HepG2 (cell line): ENCODE data around the gene SIRT6. TPM values are rescaled to one million over a fixed set of nuclear protein-coding genes. Genes with fewer than 3 reads are reported as not detected.
A peak's percentile ranks its signal among the peaks of the same experiment; 100 is the strongest.

Experiments used
- ARHGAP35 ChIP-seq: sonication (generic); formaldehyde crosslinking; IDR thresholded peaks from 2 replicates; pipeline ENCODE4 v1.9.0; 2022; ENCODE audit warnings: mild to moderate bottlenecking, inconsistent platforms, moderate library complexity, missing genetic modification reagents, borderline replicate concordance
- CREB1 ChIP-seq, 2 experiments: fragments of 450-650 bp in 1 of 2; IDR thresholded peaks; 2 replicates each; pipeline ENCODE4 v1.6.1; 2016 to 2017; ENCODE audit warnings: control low read depth in 1 of 2, mild to moderate bottlenecking in 1 of 2, missing compliant biosample characterization in 1 of 2, missing genetic modification characterization in 1 of 2
- FOSL2 ChIP-seq: sonication (generic); formaldehyde crosslinking; IDR thresholded peaks from 2 replicates; pipeline ENCODE4 v1.4.0; 2020; ENCODE audit warnings: missing genetic modification reagents
- HMGA1 ChIP-seq: sonication (generic); formaldehyde crosslinking; conservative IDR thresholded peaks from 2 replicates; pipeline ENCODE4 v1.4.0; 2020; ENCODE audit warnings: missing genetic modification reagents
- MAX ChIP-seq: IDR thresholded peaks from 2 replicates; pipeline ENCODE4 v1.6.1; 2012; ENCODE audit warnings: inconsistent platforms
- MBNL3 ChIP-seq: fragments of 250-450 bp; sonication (Bioruptor Pico); conservative IDR thresholded peaks from 2 replicates; pipeline ENCODE4 v1.8.0; 2022; ENCODE audit warnings: mild to moderate bottlenecking, inconsistent platforms
- RARA ChIP-seq: IDR thresholded peaks from 2 replicates; pipeline ENCODE4 v1.6.1; 2016; ENCODE audit warnings: missing genetic modification reagents, missing compliant biosample characterization
- SRSF1 ChIP-seq: fragments of 200-400 bp; formaldehyde crosslinking; optimal IDR thresholded peaks from 2 replicates; pipeline ENCODE3; 2017; ENCODE audit warnings: mild to moderate bottlenecking, low read depth, low read length, moderate library complexity
- TBX3 ChIP-seq: fragments of 450-650 bp; IDR thresholded peaks from 2 replicates; pipeline ENCODE4 v1.6.1; 2017; ENCODE audit warnings: antibody characterized with exemption, mild to moderate bottlenecking, inconsistent platforms, borderline replicate concordance
- TEAD3 ChIP-seq: optimal IDR thresholded peaks from 2 replicates; pipeline ENCODE3; 2016; ENCODE audit warnings: borderline replicate concordance
- ZNF101 ChIP-seq: sonication (generic); formaldehyde crosslinking; IDR thresholded peaks from 2 replicates; pipeline ENCODE4 v1.4.0; 2020; ENCODE audit warnings: mild to moderate bottlenecking, low read depth, missing genetic modification reagents, borderline replicate concordance
- ZNF337 ChIP-seq: sonication (generic); formaldehyde crosslinking; IDR thresholded peaks from 2 replicates; pipeline ENCODE4 v1.5.1; 2020; ENCODE audit warnings: missing genetic modification reagents, low read depth, mild to moderate bottlenecking, borderline replicate concordance
- ZNF501 ChIP-seq: sonication (generic); formaldehyde crosslinking; IDR thresholded peaks from 2 replicates; pipeline ENCODE4 v1.5.1; 2020; ENCODE audit warnings: mild to moderate bottlenecking, moderate library complexity, missing genetic modification reagents
- ZNF557 ChIP-seq: sonication (generic); formaldehyde crosslinking; IDR thresholded peaks from 2 replicates; pipeline ENCODE4 v1.4.0; 2020; ENCODE audit warnings: missing genetic modification reagents
- ZNF564 ChIP-seq: sonication (generic); formaldehyde crosslinking; IDR thresholded peaks from 2 replicates; pipeline ENCODE4 v1.8.1; 2023; ENCODE audit warnings: mild to moderate bottlenecking, missing genetic modification reagents
- ZNF629 ChIP-seq: sonication (generic); formaldehyde crosslinking; conservative IDR thresholded peaks from 2 replicates; pipeline ENCODE4 v1.5.0; 2020; ENCODE audit warnings: missing genetic modification reagents
- ZNF746 ChIP-seq: sonication (generic); formaldehyde crosslinking; IDR thresholded peaks from 2 replicates; pipeline ENCODE4 v1.8.0; 2022; ENCODE audit warnings: mild to moderate bottlenecking, missing genetic modification reagents
- polyA plus RNA-seq, 8 experiments: library from polyadenylated mRNA; depleted of rRNA in 3 of 8; stranded (reverse) in 7 of 8; unstranded in 1 of 8; fragments of >200 nt; fragmentation: Illumina TruSeq in 4 of 8; extraction: Trizol in 4 of 8; gene quantifications; 2 replicates each; pipeline versions ENCODE4 v1.2.1 to v1.2.3, GENCODE V29; 2011 to 2016; ENCODE audit warnings: low read depth in 4 of 8, missing spikeins in 1 of 8, mixed read lengths in 1 of 8; ENCODE audit not compliant: insufficient read depth in 1 of 8
- total RNA-seq, 5 experiments: library from RNA; depleted of rRNA; stranded (reverse); fragments of >200 nt; fragmentation: Illumina TruSeq; extraction: Trizol; gene quantifications; 2 replicates each; pipeline ENCODE4 v1.2.3, GENCODE V29; 2016; ENCODE audit warnings: low read depth in 1 of 5
- TF ChIP-seq, protein P1 (sequence below): sonication (generic); formaldehyde crosslinking; IDR thresholded peaks from 2 replicates; pipeline ENCODE4 v1.4.0; 2020; ENCODE audit warnings: mild to moderate bottlenecking, missing genetic modification reagents, borderline replicate concordance
- TF ChIP-seq, protein P2 (sequence below): sonication (generic); formaldehyde crosslinking; IDR thresholded peaks from 2 replicates; pipeline ENCODE4 v1.5.0; 2020; ENCODE audit warnings: missing genetic modification reagents
- TF ChIP-seq, protein P3 (sequence below): sonication (generic); formaldehyde crosslinking; IDR thresholded peaks from 2 replicates; pipeline ENCODE4 v1.4.0; 2020; ENCODE audit warnings: missing genetic modification reagents, mild to moderate bottlenecking, borderline replicate concordance

SIRT6 gene
- total and polyA plus RNA-seq, 2 of the 13 experiments (the other 11 are each of a cell fraction or from before 2014, with no cell fraction given) = 11.0 to 18.4 TPM

DNA sequence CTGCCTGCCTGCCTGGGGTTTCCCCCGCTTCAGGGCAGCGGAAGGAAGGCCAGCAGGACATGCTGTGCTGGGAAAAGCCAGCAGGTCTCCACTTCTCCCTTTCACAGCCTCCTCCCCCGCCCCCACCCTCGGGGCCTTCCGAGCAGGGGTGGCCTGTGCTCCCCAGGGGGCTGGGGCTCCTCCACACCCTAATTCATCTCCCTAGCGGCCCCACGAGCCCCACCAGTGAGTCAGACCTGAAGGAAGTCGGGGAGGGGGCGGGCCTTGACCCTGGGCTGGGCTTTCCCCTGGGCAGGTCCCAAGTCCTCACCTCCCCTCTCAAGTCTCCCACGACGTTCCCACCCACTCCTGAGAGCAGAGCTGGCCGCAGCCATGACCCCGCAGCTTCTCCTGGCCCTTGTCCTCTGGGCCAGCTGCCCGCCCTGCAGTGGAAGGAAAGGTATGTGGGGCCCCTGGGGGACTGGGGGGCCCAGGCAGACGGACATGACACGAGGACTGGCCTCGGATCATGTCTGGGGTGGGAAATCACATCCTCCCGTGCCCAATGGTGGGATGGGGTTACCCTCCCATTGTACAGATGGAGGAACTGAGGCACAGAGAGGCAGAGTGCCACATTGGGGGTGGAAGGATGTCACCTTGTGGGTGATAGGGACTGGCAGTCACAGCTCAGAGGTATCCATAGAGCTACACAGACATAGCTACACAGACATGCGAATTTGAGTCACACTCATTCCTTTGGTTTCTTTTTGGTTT, 47.0 kb upstream of the SIRT6 start, which contains the start of gene EBI3 (continued):
- peak; percentile 56; the same call in 1 of the 2 replicates for TF ChIP-seq ZNF501
- 0 out of 2 replicates have a peak, but pooled peaks have one; percentile 34 for TF ChIP-seq ZNF564 (CRISPR knock-in tag)
- TF ChIP-seq, protein P1, sequence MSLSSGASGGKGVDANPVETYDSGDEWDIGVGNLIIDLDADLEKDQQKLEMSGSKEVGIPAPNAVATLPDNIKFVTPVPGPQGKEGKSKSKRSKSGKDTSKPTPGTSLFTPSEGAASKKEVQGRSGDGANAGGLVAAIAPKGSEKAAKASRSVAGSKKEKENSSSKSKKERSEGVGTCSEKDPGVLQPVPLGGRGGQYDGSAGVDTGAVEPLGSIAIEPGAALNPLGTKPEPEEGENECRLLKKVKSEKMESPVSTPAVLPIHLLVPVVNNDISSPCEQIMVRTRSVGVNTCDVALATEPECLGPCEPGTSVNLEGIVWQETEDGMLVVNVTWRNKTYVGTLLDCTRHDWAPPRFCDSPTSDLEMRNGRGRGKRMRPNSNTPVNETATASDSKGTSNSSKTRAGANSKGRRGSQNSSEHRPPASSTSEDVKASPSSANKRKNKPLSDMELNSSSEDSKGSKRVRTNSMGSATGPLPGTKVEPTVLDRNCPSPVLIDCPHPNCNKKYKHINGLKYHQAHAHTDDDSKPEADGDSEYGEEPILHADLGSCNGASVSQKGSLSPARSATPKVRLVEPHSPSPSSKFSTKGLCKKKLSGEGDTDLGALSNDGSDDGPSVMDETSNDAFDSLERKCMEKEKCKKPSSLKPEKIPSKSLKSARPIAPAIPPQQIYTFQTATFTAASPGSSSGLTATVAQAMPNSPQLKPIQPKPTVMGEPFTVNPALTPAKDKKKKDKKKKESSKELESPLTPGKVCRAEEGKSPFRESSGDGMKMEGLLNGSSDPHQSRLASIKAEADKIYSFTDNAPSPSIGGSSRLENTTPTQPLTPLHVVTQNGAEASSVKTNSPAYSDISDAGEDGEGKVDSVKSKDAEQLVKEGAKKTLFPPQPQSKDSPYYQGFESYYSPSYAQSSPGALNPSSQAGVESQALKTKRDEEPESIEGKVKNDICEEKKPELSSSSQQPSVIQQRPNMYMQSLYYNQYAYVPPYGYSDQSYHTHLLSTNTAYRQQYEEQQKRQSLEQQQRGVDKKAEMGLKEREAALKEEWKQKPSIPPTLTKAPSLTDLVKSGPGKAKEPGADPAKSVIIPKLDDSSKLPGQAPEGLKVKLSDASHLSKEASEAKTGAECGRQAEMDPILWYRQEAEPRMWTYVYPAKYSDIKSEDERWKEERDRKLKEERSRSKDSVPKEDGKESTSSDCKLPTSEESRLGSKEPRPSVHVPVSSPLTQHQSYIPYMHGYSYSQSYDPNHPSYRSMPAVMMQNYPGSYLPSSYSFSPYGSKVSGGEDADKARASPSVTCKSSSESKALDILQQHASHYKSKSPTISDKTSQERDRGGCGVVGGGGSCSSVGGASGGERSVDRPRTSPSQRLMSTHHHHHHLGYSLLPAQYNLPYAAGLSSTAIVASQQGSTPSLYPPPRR = no peak
- TF ChIP-seq MAX = peak; percentile 40; the same call in 1 of the 2 replicates
- TF ChIP-seq ZNF557 (CRISPR knock-in tag) = no peak
- TF ChIP-seq CREB1 (IDR thresholded peaks at IDR 0.05) = no peak
- no peak for TF ChIP-seq CREB1 (CRISPR knock-in tag; IDR thresholded peaks at IDR 0.05)
- TF ChIP-seq TBX3 = no peak
- peak; percentile 51; the same call in 1 of the 2 replicates for TF ChIP-seq RARA (CRISPR knock-in tag)
- TF ChIP-seq SRSF1 = no peak
- TF ChIP-seq ZNF746 (CRISPR knock-in tag) = peak; percentile 59; the same call in 1 of the 2 replicates
- TF ChIP-seq ARHGAP35 (CRISPR knock-in tag) = peak; percentile 27; the same call in 1 of the 2 replicates
- TF ChIP-seq, protein P2, sequence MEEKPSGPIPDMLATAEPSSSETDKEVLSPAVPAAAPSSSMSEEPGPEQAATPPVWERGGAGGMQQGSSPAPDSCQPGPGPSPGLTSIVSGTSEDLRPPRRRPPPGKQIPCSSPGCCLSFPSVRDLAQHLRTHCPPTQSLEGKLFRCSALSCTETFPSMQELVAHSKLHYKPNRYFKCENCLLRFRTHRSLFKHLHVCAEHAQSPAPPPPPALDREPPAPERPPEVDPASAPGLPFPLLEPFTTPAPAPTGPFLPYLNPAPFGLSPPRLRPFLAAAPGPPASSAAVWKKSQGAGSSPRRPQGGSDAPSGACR (CRISPR knock-in tag) = no peak
- TF ChIP-seq ZNF629 (CRISPR knock-in tag) = peak; percentile 96
- TF ChIP-seq ZNF337 (CRISPR knock-in tag) = 0 out of 2 replicates have a peak, but pooled peaks have one; percentile 42
- TF ChIP-seq FOSL2 = peak; percentile 54
- no peak for TF ChIP-seq MBNL3 (CRISPR knock-in tag)
- peak; percentile 71 for TF ChIP-seq TEAD3 (CRISPR knock-in tag)
- TF ChIP-seq, protein P3, sequence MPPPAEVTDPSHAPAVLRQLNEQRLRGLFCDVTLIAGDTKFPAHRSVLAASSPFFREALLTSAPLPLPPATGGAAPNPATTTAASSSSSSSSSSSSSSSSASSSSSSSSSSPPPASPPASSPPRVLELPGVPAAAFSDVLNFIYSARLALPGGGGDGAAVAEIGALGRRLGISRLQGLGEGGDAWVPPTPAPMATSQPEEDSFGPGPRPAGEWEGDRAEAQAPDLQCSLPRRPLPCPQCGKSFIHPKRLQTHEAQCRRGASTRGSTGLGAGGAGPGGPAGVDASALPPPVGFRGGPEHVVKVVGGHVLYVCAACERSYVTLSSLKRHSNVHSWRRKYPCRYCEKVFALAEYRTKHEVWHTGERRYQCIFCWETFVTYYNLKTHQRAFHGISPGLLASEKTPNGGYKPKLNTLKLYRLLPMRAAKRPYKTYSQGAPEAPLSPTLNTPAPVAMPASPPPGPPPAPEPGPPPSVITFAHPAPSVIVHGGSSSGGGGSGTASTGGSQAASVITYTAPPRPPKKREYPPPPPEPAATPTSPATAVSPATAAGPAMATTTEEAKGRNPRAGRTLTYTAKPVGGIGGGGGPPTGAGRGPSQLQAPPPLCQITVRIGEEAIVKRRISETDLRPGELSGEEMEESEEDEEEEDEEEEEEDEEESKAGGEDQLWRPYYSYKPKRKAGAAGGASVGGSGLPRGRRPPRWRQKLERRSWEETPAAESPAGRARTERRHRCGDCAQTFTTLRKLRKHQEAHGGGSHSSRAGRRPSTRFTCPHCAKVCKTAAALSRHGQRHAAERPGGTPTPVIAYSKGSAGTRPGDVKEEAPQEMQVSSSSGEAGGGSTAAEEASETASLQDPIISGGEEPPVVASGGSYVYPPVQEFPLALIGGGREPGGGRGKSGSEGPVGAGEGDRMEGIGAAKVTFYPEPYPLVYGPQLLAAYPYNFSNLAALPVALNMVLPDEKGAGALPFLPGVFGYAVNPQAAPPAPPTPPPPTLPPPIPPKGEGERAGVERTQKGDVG (CRISPR knock-in tag) = no peak
- no peak for TF ChIP-seq HMGA1
- no peak for TF ChIP-seq ZNF101
